SK-N-MC (cell line): ENCODE results near the gene GMDS.

Experiments
- EZH2 ChIP-seq: fragments of 200-600 bp; sonication (generic); IDR thresholded peaks from one replicate; pipeline ENCODE4 v1.6.1; 2017; ENCODE audit warnings: antibody characterized with exemption
- FOXP2 ChIP-seq: optimal IDR thresholded peaks from 2 replicates; pipeline ENCODE3; 2011; ENCODE audit warnings: mild to moderate bottlenecking, moderate library complexity; ENCODE audit not compliant: insufficient read depth; ENCODE audit errors: extremely low read length, control extremely low read depth
- POLR2AphosphoS5 ChIP-seq: IDR thresholded peaks from 2 replicates; pipeline ENCODE4 v1.6.1; 2012; ENCODE audit warnings: mild to moderate bottlenecking, low read depth, low read length, borderline replicate concordance

DNA sequence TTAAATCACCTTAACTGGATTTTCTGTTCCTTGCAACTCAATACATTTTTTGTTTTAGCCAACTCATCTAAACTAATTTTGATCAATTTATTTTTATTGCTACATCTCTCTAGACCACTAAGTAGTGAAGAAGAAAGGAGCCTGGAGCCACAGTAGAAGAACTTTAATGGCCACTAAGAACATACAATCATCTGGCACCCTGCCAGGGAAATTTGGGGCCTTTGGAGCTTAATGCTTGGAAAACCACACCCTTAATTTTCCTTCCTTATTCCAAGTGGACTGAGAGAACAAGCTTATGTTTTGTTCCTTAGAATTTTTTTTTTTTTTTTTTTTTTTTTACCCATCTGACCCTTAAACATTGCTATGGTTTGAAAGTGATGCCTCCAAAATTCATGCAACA lies 12.0 kb upstream of the GMDS start:
- TF ChIP-seq POLR2AphosphoS5, result no peak
- no peak for TF ChIP-seq EZH2
- TF ChIP-seq FOXP2, result no peak
